HEK293T (cell line): ENCODE data around the gene CYP20A1.
"Not testable (repeated sequence)": the region's sequence is repeated elsewhere in the genome, so short reads cannot be mapped to it uniquely, and the experiment has no call there.

ENCODE experiments used
- CTCF ChIA-PET: fragments of 350-600 bp; formaldehyde crosslinking; extraction: SDS; loops from one replicate; lab custom pipeline; 2021; ENCODE audit warnings: antibody characterized with exemption, inconsistent platforms; lab: Yijun Ruan, JAX
- POLR2A ChIA-PET: fragments of 350-600 bp; formaldehyde crosslinking; extraction: SDS; loops from one replicate; lab custom pipeline; 2020; ENCODE audit warnings: antibody characterized with exemption, inconsistent platforms; lab: Yijun Ruan, JAX
- DNase-seq: peaks from one replicate; pipeline ENCODE4 v3.0.0; 2012; ENCODE audit warnings: mixed read lengths; ENCODE audit errors: extremely low spot score
- ARNT ChIP-seq: fragments of 450-650 bp; IDR thresholded peaks from 2 replicates; pipeline ENCODE4 v1.6.1; 2017; ENCODE audit warnings: mild to moderate bottlenecking
- BHLHE40 ChIP-seq: fragments of 450-650 bp; IDR thresholded peaks from 2 replicates; pipeline ENCODE4 v1.6.1; 2016; ENCODE audit warnings: mild to moderate bottlenecking, moderate library complexity, borderline replicate concordance
- CTBP1 ChIP-seq: fragments of 450-650 bp; IDR thresholded peaks from 2 replicates; pipeline ENCODE4 v1.6.1; 2016; ENCODE audit warnings: borderline replicate concordance
- ELF4 ChIP-seq: fragments of 450-650 bp; IDR thresholded peaks from 2 replicates; pipeline ENCODE4 v1.6.1; 2017; ENCODE audit warnings: antibody characterized with exemption
- FOXA1 ChIP-seq: fragments of 450-650 bp; IDR thresholded peaks from 2 replicates; pipeline ENCODE4 v1.6.1; 2016; ENCODE audit warnings: mild to moderate bottlenecking
- FOXK2 ChIP-seq: fragments of 450-650 bp; IDR thresholded peaks from 2 replicates; pipeline ENCODE4 v1.6.1; 2016; ENCODE audit warnings: mild to moderate bottlenecking
- FOXM1 ChIP-seq: fragments of 450-650 bp; IDR thresholded peaks from 2 replicates; pipeline ENCODE4 v1.6.1; 2017; ENCODE audit warnings: mild to moderate bottlenecking, borderline replicate concordance
- HDGF ChIP-seq: fragments of 450-650 bp; IDR thresholded peaks from 2 replicates; pipeline ENCODE4 v1.6.1; 2017; ENCODE audit warnings: antibody characterized with exemption, borderline replicate concordance
- L3MBTL2 ChIP-seq: fragments of 450-650 bp; conservative IDR thresholded peaks from 2 replicates; pipeline ENCODE4 v1.6.1; 2016; ENCODE audit warnings: mild to moderate bottlenecking
- LEF1 ChIP-seq: fragments of 450-650 bp; IDR thresholded peaks from 2 replicates; pipeline ENCODE4 v1.6.1; 2017; ENCODE audit warnings: mild to moderate bottlenecking, borderline replicate concordance
- NFRKB ChIP-seq: fragments of 450-650 bp; IDR thresholded peaks from 2 replicates; pipeline ENCODE4 v1.6.1; 2016; ENCODE audit warnings: mild to moderate bottlenecking, moderate library complexity
- SP1 ChIP-seq: fragments of 450-650 bp; IDR thresholded peaks from 2 replicates; pipeline ENCODE4 v1.6.1; 2017
- SUZ12 ChIP-seq: fragments of 450-650 bp; IDR thresholded peaks from 2 replicates; pipeline ENCODE4 v1.6.1; 2016; ENCODE audit warnings: mild to moderate bottlenecking
- TARDBP ChIP-seq: fragments of 450-650 bp; IDR thresholded peaks from 2 replicates; pipeline ENCODE4 v1.6.1; 2016
- ZNF384 ChIP-seq: fragments of 450-650 bp; IDR thresholded peaks from 2 replicates; pipeline ENCODE4 v1.6.1; 2016
- TF ChIP-seq, protein P1 (sequence below): fragments of 450-650 bp; IDR thresholded peaks from 2 replicates; pipeline ENCODE4 v1.6.1; 2016

The CYP20A1 gene

DNA sequence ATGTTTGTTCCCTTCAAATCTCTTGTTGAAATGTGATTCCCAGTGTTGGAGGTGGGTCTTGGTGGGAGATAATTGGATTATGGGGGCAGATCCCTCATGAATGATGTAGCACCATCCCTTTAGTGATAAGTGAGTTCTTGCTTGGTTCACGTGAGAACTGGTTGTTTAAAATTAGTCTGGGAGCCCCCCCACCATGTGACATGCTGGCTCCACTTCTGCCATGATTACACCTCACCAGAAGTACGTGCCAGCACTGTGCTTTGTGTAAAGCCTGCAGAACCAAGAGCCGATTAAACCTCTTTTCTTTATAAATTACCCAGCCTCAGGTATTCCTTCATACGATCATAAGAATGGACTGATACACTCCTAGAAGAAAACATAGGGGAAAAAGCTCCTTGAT lies 99.5 kb downstream of the CYP20A1 start:
- DNase-seq: no peak
- TF ChIP-seq ARNT (no peak), FOXM1 (no peak), SUZ12 (no peak), FOXK2 (no peak), NFRKB (no peak), TARDBP (no peak), LEF1 (no peak), BHLHE40 (no peak), ELF4 (no peak), HDGF (no peak), ZNF384 (no peak), L3MBTL2 (no peak), FOXA1 (no peak), SP1 (no peak), CTBP1 (no peak)
- TF ChIP-seq, protein P1, sequence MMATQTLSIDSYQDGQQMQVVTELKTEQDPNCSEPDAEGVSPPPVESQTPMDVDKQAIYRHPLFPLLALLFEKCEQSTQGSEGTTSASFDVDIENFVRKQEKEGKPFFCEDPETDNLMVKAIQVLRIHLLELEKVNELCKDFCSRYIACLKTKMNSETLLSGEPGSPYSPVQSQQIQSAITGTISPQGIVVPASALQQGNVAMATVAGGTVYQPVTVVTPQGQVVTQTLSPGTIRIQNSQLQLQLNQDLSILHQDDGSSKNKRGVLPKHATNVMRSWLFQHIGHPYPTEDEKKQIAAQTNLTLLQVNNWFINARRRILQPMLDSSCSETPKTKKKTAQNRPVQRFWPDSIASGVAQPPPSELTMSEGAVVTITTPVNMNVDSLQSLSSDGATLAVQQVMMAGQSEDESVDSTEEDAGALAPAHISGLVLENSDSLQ: no peak
- ChIA-PET CTCF (no interaction called here), POLR2A (interaction anchor here (1.1 kb wide), 1 partner anchor 99 kb away, joined by 3 read pairs; the partner anchor contains the start of gene CYP20A1)

DNA sequence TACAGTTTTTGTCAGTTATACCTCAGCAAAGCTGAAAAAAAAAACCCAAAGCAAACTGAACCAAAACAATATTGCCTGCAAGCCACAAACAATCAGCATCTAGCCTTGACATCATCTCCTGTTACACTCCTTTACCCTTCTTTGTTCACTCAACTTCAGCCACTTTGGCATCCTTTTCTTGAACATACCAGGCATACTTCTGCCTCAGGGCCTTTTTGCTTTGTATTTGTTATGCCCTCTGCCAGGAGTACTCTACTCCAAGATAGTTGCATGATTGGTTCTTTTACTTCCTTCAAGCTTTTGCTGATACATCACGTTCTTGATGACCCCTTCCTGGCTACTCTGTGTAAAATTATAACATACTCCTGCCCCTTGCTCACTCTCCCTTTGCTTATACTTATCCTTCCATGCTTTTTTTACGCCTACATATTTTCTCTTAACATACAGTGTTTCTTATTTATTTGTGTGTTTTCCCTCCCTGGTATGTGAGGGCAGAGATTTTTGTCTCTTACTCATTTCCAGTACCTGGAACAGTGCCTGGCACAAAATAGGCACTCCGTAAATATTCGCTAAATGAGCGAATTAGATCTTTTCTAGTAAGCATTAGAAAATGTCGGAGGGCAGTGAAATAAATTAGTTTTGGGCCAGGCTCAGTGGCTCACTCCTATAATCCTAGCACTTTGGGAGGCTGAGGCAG lies 102.1 kb downstream of the CYP20A1 start:
- ChIA-PET CTCF (interaction anchor here (0.6 to 0.7 kb wide), 2 partner anchors 9 to 80 kb away, joined by 3 read pairs; no protein-coding TSS in a partner anchor), POLR2A (interaction anchor here (1.1 kb wide), 1 partner anchor 15 kb away, joined by 3 read pairs; no protein-coding TSS in a partner anchor)
- DNase-seq: no peak
- TF ChIP-seq ELF4 (no peak), CTBP1 (no peak), ZNF384 (no peak), SUZ12 (no peak), ARNT (no peak), L3MBTL2 (no peak), FOXA1 (no peak), TARDBP (no peak), FOXK2 (no peak), HDGF (no peak), LEF1 (no peak), BHLHE40 (no peak), SP1 (no peak)

DNA sequence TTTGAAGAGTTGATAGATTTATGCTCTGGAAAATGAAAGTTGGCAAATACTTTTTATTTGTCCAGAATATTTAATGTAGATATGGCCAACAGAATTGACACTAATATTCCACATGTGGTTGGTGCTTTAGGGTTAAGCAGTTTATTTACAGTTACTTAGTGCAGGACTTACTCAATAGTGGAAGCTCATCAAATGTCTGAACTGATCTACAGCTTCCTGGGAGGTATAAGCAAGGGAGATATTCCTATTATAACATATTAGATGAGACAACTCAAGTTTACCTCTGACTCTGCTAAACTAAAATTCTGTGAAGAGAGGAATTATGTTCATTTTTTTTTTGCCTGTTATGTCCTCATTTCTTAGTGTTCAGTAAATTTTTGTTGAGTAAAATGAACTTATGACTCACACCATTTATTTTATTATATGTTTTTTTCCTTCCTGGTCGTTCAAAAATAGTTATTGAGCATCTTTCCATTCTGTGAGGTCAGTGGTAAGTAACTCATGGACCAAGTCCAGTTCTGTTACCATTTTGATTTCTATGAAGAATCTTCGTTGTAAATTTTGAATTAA lies 103.0 kb downstream of the CYP20A1 start:
- ChIA-PET POLR2A (no interaction called here), CTCF (interaction anchor here (0.6 kb wide), 1 partner anchor 8 kb away, joined by 3 read pairs; no protein-coding TSS in a partner anchor)
- DNase-seq: no peak
- no peak for TF ChIP-seq LEF1
- TF ChIP-seq FOXM1: no peak
- no peak for TF ChIP-seq FOXK2
- TF ChIP-seq CTBP1: no peak
- no peak for TF ChIP-seq ARNT
- TF ChIP-seq TARDBP: no peak
- no peak for TF ChIP-seq FOXA1
- no peak for TF ChIP-seq ZNF384
- no peak for TF ChIP-seq L3MBTL2
- TF ChIP-seq SP1: no peak
- TF ChIP-seq NFRKB: no peak
- TF ChIP-seq, protein P1: no peak
- no peak for TF ChIP-seq SUZ12
- TF ChIP-seq BHLHE40: no peak
- no peak for TF ChIP-seq ELF4
- TF ChIP-seq HDGF: no peak

DNA sequence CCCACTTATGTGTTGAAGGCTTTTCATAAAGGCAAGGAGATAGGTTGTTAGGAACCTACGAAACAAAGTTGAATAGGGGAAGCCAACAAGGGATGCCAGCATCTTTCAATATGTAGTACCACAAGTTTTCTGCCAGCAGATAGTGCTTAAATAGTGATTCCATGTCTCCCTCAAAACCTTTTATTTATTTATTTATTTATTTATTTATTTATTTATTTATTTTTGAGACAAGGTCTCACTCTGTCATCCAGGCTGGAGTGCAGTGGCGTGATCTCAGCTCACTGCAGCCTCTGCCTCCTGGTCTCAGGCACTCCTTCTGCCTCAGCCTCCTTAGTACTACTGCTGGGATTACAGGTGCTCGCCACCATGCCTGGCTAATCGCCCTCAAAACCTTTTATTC lies 103.6 kb downstream of the CYP20A1 start:
- CTCF ChIA-PET, DNase-seq, POLR2A ChIA-PET: not testable (repeated sequence)

DNA sequence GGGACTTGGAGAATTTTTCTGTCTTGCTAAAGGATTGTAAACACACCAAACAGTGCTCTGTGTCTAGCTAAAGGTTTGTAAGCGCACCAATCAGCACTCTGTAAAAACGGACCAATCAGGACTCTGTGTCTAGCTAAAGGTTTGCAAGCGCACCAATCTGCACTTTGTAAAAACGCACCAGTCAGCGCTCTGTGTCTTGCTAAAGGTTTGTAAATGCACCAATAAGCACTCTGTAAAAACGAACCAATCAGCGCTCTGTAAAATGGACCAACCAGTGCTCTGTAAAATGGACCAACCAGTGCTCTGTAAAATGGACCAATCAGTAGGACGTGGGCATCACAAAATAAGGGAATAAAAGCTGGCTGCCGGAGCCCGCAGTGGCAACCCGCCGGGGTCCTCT lies 105.8 kb downstream of the CYP20A1 start:
- no peak for DNase-seq
- POLR2A ChIA-PET: no interaction called here
- TF ChIP-seq ARNT (no peak), NFRKB (no peak), FOXK2 (no peak), BHLHE40 (no peak), CTBP1 (no peak), ELF4 (no peak), ZNF384 (no peak), SP1 (no peak), FOXM1 (no peak), HDGF (no peak), L3MBTL2 (no peak), LEF1 (no peak), TARDBP (no peak), FOXA1 (no peak)
- TF ChIP-seq, protein P1: no peak
- CTCF ChIA-PET: no interaction called here

DNA sequence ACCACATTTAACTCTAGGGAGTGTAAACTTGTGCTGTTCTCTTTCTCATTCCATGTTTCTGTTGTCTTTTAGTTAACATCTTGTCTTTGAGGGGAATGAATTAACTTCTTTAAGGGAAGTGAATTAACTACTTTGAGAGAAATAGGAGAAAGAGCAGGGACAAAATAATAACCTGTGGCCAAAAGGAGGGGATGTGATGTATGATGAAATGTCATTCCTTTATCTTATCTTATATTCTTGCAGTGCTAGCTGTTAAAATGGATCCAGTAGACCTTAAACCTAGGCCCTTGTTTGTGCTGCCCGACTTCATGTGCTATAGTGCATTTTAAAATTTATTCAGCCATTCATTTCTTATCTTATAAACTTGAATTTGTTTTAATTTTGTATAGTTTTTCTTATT lies 107.8 kb downstream of the CYP20A1 start:
- CTCF ChIA-PET: interaction anchor here (0.6 kb wide), 1 partner anchor 319 kb away, joined by 5 read pairs; no protein-coding TSS in a partner anchor

More for the DNA sequence above, 107.8 kb downstream of the CYP20A1 start:
- POLR2A ChIA-PET: no interaction called here
- DNase-seq: no peak
- no peak for TF ChIP-seq FOXK2
